Uterus (tissue), 2 donors: Measurements from ENCODE around the gene GNG12.

ENCODE experiments used
- POLR2A ChIP-seq, 2 donors: fragments of 450-650 bp; IDR thresholded peaks; one replicate each; pipeline ENCODE4 v1.6.1; 2016; ENCODE audit warnings: antibody characterized with exemption in 2 of 2, mild to moderate bottlenecking in 1 of 2, moderate library complexity in 1 of 2
- TF ChIP-seq, protein P1 (sequence below), 4 experiments: fragments of 200-600 bp in 2 of 4; fragments of 450-650 bp in 2 of 4; sonication (generic) in 2 of 4; IDR thresholded peaks; one replicate each; pipeline ENCODE4 v1.5.1; 2016 to 2019; ENCODE audit warnings: antibody characterized with exemption in 4 of 4, mild to moderate bottlenecking in 2 of 4, moderate library complexity in 1 of 4

DNA sequence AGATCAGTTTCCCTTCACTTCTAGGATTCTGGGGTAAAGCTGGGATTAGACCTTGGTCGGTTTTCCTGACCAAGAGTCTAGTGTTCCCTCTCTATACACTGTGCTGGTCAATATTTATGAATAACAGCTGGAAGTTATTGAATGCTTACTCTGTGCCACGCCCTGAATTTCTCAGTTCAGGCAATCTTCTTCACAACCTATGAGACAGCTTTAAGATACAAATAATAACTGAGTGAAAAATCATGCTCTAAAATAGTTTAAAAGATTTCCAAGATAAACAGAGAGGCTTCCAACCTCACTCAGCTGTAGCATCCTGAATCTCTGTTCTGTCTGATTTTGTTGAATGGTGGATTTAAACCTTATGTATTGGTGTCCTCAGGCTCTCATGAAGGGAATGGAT is 72.2 kb downstream of the GNG12 start:
- TF ChIP-seq, protein P1, sequence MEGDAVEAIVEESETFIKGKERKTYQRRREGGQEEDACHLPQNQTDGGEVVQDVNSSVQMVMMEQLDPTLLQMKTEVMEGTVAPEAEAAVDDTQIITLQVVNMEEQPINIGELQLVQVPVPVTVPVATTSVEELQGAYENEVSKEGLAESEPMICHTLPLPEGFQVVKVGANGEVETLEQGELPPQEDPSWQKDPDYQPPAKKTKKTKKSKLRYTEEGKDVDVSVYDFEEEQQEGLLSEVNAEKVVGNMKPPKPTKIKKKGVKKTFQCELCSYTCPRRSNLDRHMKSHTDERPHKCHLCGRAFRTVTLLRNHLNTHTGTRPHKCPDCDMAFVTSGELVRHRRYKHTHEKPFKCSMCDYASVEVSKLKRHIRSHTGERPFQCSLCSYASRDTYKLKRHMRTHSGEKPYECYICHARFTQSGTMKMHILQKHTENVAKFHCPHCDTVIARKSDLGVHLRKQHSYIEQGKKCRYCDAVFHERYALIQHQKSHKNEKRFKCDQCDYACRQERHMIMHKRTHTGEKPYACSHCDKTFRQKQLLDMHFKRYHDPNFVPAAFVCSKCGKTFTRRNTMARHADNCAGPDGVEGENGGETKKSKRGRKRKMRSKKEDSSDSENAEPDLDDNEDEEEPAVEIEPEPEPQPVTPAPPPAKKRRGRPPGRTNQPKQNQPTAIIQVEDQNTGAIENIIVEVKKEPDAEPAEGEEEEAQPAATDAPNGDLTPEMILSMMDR (IDR thresholded peaks at IDR 0.05) = no peak
- no peak for TF ChIP-seq POLR2A (IDR thresholded peaks at IDR 0.05)
